ENCODE measurements around the gene MACC1. TPM values are rescaled to one million over a fixed set of nuclear protein-coding genes. Genes with fewer than 3 reads are reported as not detected.

Gene MACC1
- total and polyA plus RNA-seq, 2 of the 13 experiments (the other 11 are each of a cell fraction or from before 2014, with no cell fraction given) = 0.04 TPM; not detected in 1

DNA sequence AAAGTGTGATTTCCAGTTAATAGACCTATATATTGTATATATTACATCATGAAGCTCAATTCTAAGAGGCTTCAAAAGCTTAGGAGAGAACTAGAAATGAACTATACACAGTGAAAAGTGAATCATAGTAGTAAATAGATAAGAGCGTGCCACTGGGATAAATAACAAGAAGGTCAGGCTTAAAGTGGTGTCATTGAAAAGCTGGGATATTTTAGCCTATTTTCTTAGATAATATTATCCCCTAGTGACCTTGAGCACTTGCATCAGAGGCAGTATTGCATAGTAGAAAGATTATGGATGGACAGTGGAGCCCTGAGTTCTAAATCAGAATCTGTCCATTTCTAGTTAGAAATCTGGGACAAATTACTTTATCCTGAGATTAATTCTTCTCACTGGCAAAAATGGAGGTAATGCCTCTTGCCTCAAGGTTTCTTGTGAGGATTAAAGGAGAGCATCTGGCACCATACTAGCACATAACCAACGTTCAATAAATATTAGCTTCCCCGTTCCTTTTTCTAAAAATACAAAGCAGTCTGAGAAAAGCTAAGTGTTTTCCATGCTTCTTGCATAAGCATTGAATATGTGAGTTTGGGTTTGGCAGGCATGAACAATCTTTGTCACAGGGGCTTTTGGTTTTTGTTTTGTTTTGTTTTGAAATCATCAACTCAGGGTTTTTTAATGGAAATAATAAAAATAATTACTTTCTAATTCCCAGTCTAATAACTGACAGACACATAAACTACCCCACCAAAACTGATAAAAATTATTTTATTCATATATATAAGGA is 27.3 kb upstream of the MACC1 start:
- H3K4me2 ChIP-seq (ENCODE audit: low read depth, low read length) = no peak overlapping the region
- H3K27ac ChIP-seq (ENCODE audit: extremely low read length, insufficient read depth, low read length) = no peak overlapping the region
- BruUV-seq (replicated peaks) = no TSS peak
- intact Hi-C loops (cut with micrococcal nuclease; ENCODE audit: unreplicated experiment) (no loop called here), in situ Hi-C loops (cut with HindIII; ENCODE audit: extremely low pct_ligation_motif_present, low pct_unique_long_range_greater_than_20kb) (no loop called here)
- H3K9ac ChIP-seq (ENCODE audit: insufficient read depth, low read depth, low read length) = no peak overlapping the region
- H3K79me2 ChIP-seq (ENCODE audit: insufficient read depth, low read length) = no peaks in the 10 kb centered on the region
- H3K9me3 ChIP-seq (ENCODE audit: low read length) = no peaks in the 10 kb centered on the region
- WGBS (ENCODE audit: low lambda C conversion rate) = 19% methylated on average over 3 of the region's 3 CpGs
- no peaks in the 10 kb centered on the region for H3K36me3 ChIP-seq (replicated peaks in 1 of 2; ENCODE audit: control insufficient read depth in 1 of 2, insufficient read depth in 2 of 2, low read length in 2 of 2)
- FAIRE-seq (no peak), DNase-seq (ENCODE audit: low spot score) (no peak), ATAC-seq (no peak)
- CTCF ChIA-PET (ENCODE audit: low intra/inter-chr PET ratio, low total read pairs) = no interaction called here
- H3K4me1 ChIP-seq (ENCODE audit: insufficient read depth, low read length) = peaks cover 16% of the 10 kb centered on the region
- H2AFZ ChIP-seq (ENCODE audit: low read length) = no peak overlapping the region
- no peaks in the 10 kb centered on the region for H3K27me3 ChIP-seq (ENCODE audit: control insufficient read depth in 1 of 2, insufficient read depth in 2 of 2, low read length in 2 of 2)
- no peaks in the 10 kb centered on the region for H4K20me1 ChIP-seq (ENCODE audit: insufficient read depth, low read length)
- no peak overlapping the region for H3K4me3 ChIP-seq (replicated peaks in 1 of 3; ENCODE audit: insufficient read depth in 1 of 3, low read depth in 2 of 3, low read length in 3 of 3)
- POLR2A ChIA-PET = no interaction called here
- TF ChIP-seq RELA (CRISPR knock-in tag; IDR thresholded peaks at IDR 0.05) (no peak), ZNF484 (CRISPR knock-in tag; IDR thresholded peaks at IDR 0.05; ENCODE audit: borderline replicate concordance, low read depth) (no peak), ZNF253 (CRISPR knock-in tag; IDR thresholded peaks at IDR 0.05; ENCODE audit: borderline replicate concordance) (no peak), ZNF644 (CRISPR knock-in tag; IDR thresholded peaks at IDR 0.05; ENCODE audit: low read depth) (no peak), CREB1 (IDR thresholded peaks at IDR 0.05) (no peak), CREB1 (CRISPR knock-in tag; IDR thresholded peaks at IDR 0.05) (no peak), MZF1 (CRISPR knock-in tag; IDR thresholded peaks at IDR 0.05; ENCODE audit: borderline replicate concordance) (no peak)
- TF ChIP-seq, protein P1, sequence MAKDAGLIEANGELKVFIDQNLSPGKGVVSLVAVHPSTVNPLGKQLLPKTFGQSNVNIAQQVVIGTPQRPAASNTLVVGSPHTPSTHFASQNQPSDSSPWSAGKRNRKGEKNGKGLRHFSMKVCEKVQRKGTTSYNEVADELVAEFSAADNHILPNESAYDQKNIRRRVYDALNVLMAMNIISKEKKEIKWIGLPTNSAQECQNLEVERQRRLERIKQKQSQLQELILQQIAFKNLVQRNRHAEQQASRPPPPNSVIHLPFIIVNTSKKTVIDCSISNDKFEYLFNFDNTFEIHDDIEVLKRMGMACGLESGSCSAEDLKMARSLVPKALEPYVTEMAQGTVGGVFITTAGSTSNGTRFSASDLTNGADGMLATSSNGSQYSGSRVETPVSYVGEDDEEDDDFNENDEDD (CRISPR knock-in tag; IDR thresholded peaks at IDR 0.05; ENCODE audit: borderline replicate concordance) = no peak
- TF ChIP-seq, protein P2, sequence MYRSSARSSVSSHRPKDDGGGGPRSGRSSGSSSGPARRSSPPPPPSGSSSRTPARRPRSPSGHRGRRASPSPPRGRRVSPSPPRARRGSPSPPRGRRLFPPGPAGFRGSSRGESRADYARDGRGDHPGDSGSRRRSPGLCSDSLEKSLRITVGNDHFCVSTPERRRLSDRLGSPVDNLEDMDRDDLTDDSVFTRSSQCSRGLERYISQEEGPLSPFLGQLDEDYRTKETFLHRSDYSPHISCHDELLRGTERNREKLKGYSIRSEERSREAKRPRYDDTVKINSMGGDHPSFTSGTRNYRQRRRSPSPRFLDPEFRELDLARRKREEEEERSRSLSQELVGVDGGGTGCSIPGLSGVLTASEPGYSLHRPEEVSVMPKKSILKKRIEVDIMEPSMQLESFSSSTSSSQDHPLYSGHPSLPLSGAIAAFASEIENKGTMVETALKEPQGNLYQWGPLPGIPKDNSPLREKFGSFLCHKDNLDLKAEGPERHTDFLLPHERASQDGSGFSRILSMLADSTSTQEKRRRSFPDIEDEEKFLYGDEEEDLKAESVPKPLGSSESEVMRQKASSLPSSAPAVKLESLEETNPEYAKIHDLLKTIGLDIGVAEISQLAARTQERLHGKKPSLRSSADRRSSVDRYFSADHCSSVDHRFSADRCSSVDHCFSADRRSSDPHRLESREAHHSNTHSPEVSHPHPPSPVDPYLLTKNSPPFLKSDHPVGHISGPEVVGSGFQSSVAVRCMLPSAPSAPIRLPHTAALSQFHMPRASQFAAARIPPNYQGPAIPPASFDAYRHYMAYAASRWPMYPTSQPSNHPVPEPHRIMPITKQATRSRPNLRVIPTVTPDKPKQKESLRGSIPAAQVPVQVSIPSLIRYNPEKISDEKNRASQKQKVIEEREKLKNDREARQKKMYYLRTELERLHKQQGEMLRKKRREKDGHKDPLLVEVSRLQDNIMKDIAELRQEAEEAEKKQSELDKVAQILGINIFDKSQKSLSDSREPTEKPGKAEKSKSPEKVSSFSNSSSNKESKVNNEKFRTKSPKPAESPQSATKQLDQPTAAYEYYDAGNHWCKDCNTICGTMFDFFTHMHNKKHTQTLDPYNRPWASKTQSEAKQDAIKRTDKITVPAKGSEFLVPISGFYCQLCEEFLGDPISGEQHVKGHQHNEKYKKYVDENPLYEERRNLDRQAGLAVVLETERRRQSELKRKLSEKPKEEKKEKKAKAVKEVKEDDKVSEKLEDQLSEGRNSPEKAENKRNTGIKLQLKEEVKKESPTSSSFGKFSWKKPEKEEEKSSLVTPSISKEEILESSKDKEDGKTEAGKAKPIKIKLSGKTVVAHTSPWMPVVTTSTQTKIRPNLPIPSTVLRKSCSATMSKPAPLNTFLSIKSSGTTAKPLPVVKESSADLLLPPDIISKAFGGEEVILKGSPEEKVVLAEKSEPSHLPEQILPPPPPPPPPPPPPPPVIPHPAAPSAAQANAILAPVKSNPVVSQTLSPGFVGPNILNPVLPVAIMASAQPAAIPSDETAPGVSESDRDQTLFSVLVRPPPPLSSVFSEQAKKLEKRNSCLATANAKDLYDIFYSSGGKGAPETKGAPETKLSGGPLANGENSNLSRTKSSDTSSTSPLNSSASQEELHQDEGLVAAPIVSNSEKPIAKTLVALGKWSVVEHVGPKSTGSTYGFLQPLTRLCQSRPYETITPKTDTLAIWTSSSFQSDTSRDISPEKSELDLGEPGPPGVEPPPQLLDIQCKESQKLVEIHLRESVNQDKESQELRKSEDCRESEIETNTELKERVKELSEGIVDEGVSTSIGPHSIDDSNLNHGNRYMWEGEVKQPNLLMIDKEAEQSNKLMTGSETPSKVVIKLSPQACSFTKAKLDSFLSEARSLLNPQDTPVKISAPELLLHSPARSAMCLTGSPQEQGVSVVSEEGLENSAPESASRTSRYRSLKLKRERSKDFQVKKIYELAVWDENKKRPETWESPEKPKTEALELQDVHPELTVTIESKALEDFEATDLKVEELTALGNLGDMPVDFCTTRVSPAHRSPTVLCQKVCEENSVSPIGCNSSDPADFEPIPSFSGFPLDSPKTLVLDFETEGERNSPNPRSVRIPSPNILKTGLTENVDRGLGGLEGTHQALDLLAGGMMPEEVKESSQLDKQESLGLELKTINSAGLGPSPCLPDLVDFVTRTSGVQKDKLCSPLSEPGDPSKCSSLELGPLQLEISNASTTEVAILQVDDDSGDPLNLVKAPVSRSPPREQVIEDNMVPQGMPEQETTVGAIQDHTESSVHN (CRISPR knock-in tag; IDR thresholded peaks at IDR 0.05) = no peak
